Neural cell (in vitro differentiated cells): Measurements from ENCODE around the gene GIMAP4.

Source experiments
- CTCF ChIP-seq: fragments of 450-650 bp; IDR thresholded peaks from 2 replicates; pipeline ENCODE4 v1.5.1; 2014; ENCODE audit warnings: antibody characterized with exemption, mild to moderate bottlenecking, moderate library complexity; ENCODE audit not compliant: poor library complexity, severe bottlenecking
- EZH2 ChIP-seq: fragments of 200-600, 300-800 bp; shearing (Covaris generic), sonication (generic); IDR thresholded peaks from 2 replicates; pipeline ENCODE4 v1.6.1; 2014; ENCODE audit warnings: antibody characterized with exemption, low read length, borderline replicate concordance, mild to moderate bottlenecking; ENCODE audit not compliant: insufficient read depth, poor library complexity, severe bottlenecking
- RAD21 ChIP-seq: fragments of 450-650 bp; conservative IDR thresholded peaks from 2 replicates; pipeline ENCODE4 v1.6.1; 2014; ENCODE audit warnings: antibody characterized with exemption, mild to moderate bottlenecking, moderate library complexity
- REST ChIP-seq: IDR thresholded peaks from 2 replicates; pipeline ENCODE4 v1.6.1; 2012; ENCODE audit warnings: borderline replicate concordance

- TF ChIP-seq CTCF, result no peak
- TF ChIP-seq RAD21, result no peak
- no peak for TF ChIP-seq EZH2
- TF ChIP-seq REST, result no peak
These were observed 19.6 kb downstream of the GIMAP4 start for GRCh38 chr7:150586785-150587152.
